Activated naive CD4-positive, alpha-beta T cell treated with anti-CD3 and anti-CD28 coated beads, Interleukin-2, amount 50 U/mL, for 16 hours (primary cell): ENCODE results near the gene RAD51B.
"Not testable (repeated sequence)": the region's sequence is repeated elsewhere in the genome, so short reads cannot be mapped to it uniquely, and the experiment has no call there.

Source experiments
- DNase-seq: peaks from one replicate; pipeline ENCODE4 v3.0.0-alpha.2; 2020

Gene RAD51B

GRCh38 chr14:68186500-68187276, 367.1 kb downstream of the RAD51B start:
- DNase-seq = not testable (repeated sequence)

GRCh38 chr14:68188174-68188573, 368.6 kb downstream of the RAD51B start:
- no peak for DNase-seq

GRCh38 chr14:68190032-68190431, 370.5 kb downstream of the RAD51B start:
- DNase-seq = no peak

GRCh38 chr14:68191567-68192321, 372.2 kb downstream of the RAD51B start:
- no peak for DNase-seq

- no peak for DNase-seq
Observed at GRCh38 chr14:68192935-68193334, 373.4 kb downstream of the RAD51B start.

- DNase-seq = no peak
Observed at GRCh38 chr14:68193970-68194681, 374.5 kb downstream of the RAD51B start.

- DNase-seq = no peak
Observed at GRCh38 chr14:68195126-68195525, 375.5 kb downstream of the RAD51B start.

DNA sequence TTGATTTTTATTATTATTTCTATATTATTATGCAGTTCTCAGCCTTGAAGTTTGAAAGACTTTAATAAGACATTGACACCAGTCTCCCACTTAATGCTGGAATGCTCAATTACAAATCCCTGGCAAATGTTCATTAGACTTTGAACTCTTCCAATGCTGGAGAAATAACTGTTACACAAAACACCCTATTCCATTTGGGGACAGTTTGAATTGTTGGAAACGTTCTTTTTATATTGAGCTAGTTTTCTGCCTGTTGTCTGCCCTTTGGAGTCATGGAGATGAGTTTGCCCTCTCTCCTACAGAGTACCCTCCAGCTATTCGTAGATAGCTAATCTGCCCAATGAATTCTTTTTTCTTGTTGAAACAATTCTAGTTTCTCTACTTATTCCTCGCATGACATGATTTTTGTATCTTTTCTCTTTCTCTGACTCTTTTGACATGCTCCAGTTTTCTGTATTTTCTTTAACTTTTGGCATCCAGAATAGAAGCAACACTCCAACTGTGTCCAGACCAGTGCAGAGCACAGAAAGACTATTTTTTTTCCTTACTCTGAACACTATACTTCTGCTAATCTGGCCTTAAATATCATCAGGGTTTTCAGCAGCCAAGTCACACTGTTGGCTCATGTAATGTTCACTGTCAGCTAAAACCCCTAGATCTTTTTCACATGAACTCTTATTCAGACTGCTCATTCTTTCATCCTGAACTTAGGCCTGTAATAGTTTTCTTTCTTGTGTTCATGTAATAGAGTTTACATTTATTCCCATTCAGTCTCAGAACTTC, 379.3 kb downstream of the RAD51B start:
- no peak for DNase-seq

DNA sequence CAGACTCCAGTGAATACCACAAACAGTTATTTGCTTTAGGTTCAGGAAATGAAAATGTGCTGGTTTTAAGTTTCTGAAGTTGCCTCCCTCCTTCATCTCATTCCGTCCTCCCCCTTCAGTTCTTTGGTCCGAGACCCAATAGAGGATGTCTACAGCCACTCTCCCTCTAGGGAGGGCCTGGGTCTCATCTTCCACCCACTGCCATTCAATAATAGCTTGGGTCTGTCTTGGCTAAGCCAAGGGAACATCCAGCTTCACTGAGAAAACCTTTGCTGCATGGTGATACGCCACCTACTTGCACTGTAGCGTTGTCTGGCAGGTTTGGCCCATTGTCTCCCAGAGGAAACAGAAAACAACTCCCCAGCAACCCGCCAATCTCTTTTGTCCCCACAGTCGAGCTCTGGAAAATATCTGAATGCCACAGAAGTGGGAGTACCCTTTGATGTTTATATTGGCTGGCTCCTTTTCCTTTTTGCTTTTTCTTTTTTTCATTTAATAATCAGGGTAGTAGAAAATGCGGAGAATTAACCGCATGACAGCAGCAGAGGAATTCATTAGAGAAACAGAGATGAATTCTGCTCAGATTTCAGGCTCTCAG, 380.1 kb downstream of the RAD51B start:
- no peak for DNase-seq

- DNase-seq = no peak
Observed at GRCh38 chr14:68203871-68204270, 384.3 kb downstream of the RAD51B start.

DNA sequence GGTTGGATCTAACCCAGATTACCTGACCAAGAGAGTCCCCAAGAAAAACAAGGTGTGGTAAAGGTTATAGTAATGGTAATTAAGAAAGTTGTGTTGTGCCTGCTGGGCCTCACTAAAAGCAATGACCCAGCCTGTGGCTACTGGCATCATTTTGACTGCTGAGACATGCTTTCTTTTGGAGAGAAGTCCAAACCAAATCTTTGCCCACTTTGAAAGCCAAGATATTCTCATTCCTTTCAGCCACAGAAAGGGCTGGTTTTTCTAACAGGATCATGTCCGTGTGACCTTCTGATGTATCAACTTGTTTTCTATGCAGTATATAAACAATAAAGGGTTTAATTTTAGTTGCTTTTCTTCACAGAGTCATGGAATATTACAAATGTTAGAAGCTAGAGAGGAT, 388.6 kb downstream of the RAD51B start:
- no peak for DNase-seq

DNA sequence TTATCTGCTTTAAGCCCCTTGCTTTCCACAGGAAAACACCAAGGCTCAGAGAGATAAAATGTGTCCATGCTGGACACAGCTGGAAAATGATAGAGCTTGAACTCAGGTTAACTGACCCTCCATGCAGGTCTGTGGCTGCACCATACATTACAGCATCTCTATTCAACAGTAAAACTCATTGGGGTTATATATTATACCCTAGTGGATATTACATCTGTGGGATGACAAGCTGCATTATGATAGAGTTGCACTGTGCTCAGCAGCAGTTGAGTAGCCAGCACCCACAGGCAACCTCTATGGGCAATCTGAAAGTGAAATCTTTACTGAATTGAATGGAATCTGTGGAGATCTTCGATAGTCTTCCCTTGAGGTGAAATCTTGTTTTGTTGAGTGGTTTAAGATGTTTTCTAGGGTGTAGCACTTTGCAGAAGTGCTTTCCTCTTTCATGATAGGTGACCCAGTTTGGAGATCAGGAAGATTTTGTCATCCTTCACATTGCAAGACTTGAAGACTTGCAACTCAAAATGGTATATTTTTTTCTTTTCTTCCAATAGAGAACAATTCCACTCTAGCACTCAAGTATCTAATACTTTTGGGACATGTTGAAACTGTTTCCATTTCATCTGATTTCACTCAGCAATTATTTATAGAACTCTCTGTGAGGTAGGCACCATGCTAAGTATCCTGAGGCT, 389.2 kb downstream of the RAD51B start:
- no peak for DNase-seq

GRCh38 chr14:68210729-68211299, 391.2 kb downstream of the RAD51B start:
- peak; percentile 46 for DNase-seq

GRCh38 chr14:68211421-68211820, 391.8 kb downstream of the RAD51B start:
- no peak for DNase-seq

- DNase-seq = no peak
Observed at GRCh38 chr14:68211886-68212285, 392.3 kb downstream of the RAD51B start.

GRCh38 chr14:68212361-68212760, 392.8 kb downstream of the RAD51B start:
- no peak for DNase-seq

DNA sequence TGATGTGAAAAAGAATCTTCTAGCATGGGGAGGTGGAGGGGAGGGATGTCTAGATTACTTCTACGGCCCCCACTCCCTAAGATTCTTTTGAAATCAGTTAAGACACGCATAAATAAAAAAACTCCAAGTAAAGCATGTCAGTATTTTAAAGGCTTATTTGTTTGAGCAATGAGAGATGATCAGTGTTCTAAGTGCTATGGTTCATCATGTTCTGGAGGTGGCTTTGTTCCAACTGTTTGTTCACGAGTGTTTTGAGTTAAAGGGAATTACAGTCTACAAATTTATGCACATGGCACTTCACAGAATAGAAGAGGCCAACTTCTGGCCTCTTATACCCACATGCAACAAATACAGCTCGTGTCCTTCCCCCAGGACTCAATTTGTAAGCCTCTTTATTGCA, 394.9 kb downstream of the RAD51B start:
- no peak for DNase-seq

GRCh38 chr14:68215629-68216028, 396.1 kb downstream of the RAD51B start:
- DNase-seq = no peak

- DNase-seq = no peak
Observed at GRCh38 chr14:68216079-68216478, 396.5 kb downstream of the RAD51B start.

DNA sequence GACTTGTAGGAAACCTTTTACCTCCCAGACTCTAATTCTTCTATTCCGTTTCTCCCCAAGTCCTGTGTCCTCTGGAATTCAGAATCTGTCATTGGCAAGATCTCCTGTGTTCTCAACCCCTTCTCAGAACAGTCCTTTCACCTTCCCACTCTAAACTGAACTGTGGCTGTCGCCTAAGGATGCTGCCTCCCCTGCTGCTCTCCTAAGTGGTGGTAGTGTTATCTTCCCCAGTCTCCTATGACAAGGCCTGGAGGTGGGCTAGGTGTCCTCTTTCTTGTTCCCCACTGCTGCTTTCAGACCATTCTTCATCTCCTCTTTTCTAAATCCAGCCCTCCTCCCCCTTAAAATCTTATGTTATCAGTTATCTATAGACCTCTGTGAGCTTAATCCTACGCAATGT, 397.4 kb downstream of the RAD51B start:
- DNase-seq = no peak

- DNase-seq = no peak
Observed at GRCh38 chr14:68217791-68218340, 398.3 kb downstream of the RAD51B start.
